ENCODE results near the gene ATRN. TPM values are rescaled to one million over a fixed set of nuclear protein-coding genes. Genes with fewer than 3 reads are reported as not detected.

ATRN gene
- total RNA-seq, 1 donor from 2014 or later: 50.2 TPM

DNA sequence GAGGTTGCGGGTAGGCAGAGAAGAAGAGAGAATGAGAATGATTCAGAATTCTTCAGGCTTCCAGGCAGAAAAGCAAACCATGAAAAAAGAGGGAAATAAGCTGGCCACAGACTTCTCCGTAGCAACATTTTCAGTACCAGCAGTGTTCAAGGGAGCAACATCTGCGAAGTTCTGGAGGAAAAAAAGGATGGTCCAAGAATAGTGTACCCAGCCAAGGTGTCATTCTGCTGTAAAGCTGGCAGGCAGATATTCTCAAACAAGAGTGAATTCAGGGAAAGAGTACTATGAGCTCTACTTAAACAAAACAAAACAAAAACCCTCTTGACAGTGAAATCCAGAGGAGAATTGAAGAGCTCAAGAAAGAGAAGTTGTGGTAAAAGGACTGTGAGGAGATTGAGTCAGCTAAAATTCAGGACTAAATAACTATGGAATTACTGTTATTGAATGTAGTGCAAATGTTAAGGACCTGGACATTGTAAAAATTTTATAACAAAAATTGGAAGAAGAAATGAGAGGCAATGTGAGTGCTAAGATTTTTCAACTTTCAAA lies 86.5 kb downstream of the ATRN start:
- Mint-ChIP-seq H3K9me3 (ENCODE audit: unreplicated experiment) (no peaks in the 10 kb centered on the region), H3K4me3 (ENCODE audit: unreplicated experiment) (no peak overlapping the region), H3K27ac (ENCODE audit: unreplicated experiment) (no peak overlapping the region), H3K36me3 (ENCODE audit: unreplicated experiment) (peaks cover 9% of the 10 kb centered on the region), H3K27me3 (ENCODE audit: unreplicated experiment) (no peaks in the 10 kb centered on the region), H3K4me1 (ENCODE audit: unreplicated experiment) (peaks cover 13% of the 10 kb centered on the region)
- TF ChIP-seq, protein P1, sequence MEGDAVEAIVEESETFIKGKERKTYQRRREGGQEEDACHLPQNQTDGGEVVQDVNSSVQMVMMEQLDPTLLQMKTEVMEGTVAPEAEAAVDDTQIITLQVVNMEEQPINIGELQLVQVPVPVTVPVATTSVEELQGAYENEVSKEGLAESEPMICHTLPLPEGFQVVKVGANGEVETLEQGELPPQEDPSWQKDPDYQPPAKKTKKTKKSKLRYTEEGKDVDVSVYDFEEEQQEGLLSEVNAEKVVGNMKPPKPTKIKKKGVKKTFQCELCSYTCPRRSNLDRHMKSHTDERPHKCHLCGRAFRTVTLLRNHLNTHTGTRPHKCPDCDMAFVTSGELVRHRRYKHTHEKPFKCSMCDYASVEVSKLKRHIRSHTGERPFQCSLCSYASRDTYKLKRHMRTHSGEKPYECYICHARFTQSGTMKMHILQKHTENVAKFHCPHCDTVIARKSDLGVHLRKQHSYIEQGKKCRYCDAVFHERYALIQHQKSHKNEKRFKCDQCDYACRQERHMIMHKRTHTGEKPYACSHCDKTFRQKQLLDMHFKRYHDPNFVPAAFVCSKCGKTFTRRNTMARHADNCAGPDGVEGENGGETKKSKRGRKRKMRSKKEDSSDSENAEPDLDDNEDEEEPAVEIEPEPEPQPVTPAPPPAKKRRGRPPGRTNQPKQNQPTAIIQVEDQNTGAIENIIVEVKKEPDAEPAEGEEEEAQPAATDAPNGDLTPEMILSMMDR (IDR thresholded peaks at IDR 0.05): no peak
- DNase-seq (ENCODE audit: extremely low spot score, unreplicated experiment): no peak

DNA sequence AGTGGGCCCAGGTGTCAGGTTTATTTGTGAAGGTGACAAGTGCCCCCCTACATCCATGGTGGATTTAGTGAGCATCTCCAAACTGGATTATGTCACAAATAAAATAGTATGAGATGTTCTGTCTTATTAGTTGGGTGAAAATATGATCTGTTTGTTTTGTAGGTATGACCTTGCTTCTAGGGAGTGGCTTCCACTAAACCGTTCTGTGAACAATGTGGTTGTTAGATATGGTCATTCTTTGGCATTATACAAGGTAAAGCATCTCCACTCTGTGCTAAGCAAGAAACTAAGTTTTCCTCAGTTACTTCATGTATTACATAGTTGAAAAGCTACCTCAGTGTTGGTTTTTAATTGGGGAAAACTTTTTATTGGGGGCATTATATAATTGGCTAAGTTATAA lies 88.4 kb downstream of the ATRN start:
- H3K36me3 Mint-ChIP-seq (ENCODE audit: unreplicated experiment): peaks cover 5% of the 10 kb centered on the region
- H3K27ac Mint-ChIP-seq (ENCODE audit: unreplicated experiment): no peak overlapping the region
- no peaks in the 10 kb centered on the region for H3K27me3 Mint-ChIP-seq (ENCODE audit: unreplicated experiment)
- DNase-seq (ENCODE audit: extremely low spot score, unreplicated experiment): no peak
- H3K4me3 Mint-ChIP-seq (ENCODE audit: unreplicated experiment): no peak overlapping the region
- H3K4me1 Mint-ChIP-seq (ENCODE audit: unreplicated experiment): peaks cover 13% of the 10 kb centered on the region
- TF ChIP-seq, protein P1 (IDR thresholded peaks at IDR 0.05): no peak
- H3K9me3 Mint-ChIP-seq (ENCODE audit: unreplicated experiment): no peaks in the 10 kb centered on the region

DNA sequence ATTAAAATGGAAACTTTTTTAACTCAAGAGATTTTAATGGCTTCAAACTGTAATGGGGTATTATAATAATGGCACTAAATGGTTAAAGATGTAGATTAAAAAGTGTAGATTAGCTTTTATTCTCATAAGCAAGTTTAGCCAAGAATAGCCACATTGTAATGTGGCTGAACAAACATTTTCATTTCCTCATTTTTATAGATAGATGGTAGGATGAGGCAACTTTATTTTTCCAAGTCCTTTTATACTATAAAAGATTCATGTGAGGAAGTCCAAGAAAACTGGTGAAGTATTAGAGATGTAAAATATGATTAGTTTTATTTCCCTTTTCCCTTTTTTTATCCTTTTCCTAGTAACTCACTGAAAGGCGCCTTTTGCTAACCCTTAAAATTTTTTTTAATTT lies 88.8 kb downstream of the ATRN start:
- no peak overlapping the region for H3K27ac Mint-ChIP-seq (ENCODE audit: unreplicated experiment)
- H3K4me3 Mint-ChIP-seq (ENCODE audit: unreplicated experiment): no peak overlapping the region
- H3K9me3 Mint-ChIP-seq (ENCODE audit: unreplicated experiment): no peaks in the 10 kb centered on the region
- peaks cover 13% of the 10 kb centered on the region for H3K4me1 Mint-ChIP-seq (ENCODE audit: unreplicated experiment)
- H3K27me3 Mint-ChIP-seq (ENCODE audit: unreplicated experiment): no peaks in the 10 kb centered on the region
- H3K36me3 Mint-ChIP-seq (ENCODE audit: unreplicated experiment): peaks cover 5% of the 10 kb centered on the region
- TF ChIP-seq, protein P1 (IDR thresholded peaks at IDR 0.05): no peak
- DNase-seq (ENCODE audit: extremely low spot score, unreplicated experiment): no peak

DNA sequence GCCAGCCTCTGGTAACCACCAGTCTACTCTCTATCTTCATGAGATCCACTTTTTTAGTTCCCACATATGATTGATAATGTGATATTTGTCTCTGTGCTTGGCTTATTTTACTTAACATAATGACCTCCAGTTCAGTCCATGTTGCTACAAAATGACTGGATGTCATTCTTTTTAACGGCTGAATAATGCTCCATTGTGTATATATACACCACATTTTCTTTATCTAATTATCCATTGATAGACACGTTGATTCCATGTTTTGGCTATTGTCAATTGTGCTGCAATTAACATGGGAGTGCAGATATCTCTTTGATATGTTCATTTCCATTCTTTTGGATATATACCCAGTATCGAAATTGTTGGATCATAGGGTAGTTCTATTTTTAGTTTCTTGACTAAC lies 89.3 kb downstream of the ATRN start:
- TF ChIP-seq, protein P1 (IDR thresholded peaks at IDR 0.05): no peak
- Mint-ChIP-seq H3K4me3 (ENCODE audit: unreplicated experiment) (no peak overlapping the region), H3K36me3 (ENCODE audit: unreplicated experiment) (peaks cover 5% of the 10 kb centered on the region), H3K27me3 (ENCODE audit: unreplicated experiment) (no peaks in the 10 kb centered on the region), H3K9me3 (ENCODE audit: unreplicated experiment) (no peaks in the 10 kb centered on the region), H3K27ac (ENCODE audit: unreplicated experiment) (no peak overlapping the region), H3K4me1 (ENCODE audit: unreplicated experiment) (peaks cover 13% of the 10 kb centered on the region)
- DNase-seq (ENCODE audit: extremely low spot score, unreplicated experiment): no peak

DNA sequence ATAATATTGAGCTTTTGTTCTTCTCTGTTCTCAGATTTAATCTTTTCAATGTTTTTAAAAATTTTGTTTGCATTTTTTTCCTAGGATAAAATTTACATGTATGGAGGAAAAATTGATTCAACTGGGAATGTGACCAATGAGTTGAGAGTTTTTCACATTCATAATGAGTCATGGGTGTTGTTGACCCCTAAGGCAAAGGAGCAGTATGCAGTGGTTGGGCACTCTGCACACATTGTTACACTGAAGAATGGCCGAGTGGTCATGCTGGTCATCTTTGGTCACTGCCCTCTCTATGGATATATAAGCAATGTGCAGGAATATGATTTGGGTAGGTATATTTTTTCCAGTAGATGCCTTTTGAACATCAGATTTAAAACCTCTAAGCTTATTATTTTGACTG lies 89.8 kb downstream of the ATRN start:
- no peak for DNase-seq (ENCODE audit: extremely low spot score, unreplicated experiment)
- H3K27ac Mint-ChIP-seq (ENCODE audit: unreplicated experiment): no peak overlapping the region
- no peaks in the 10 kb centered on the region for H3K27me3 Mint-ChIP-seq (ENCODE audit: unreplicated experiment)
- peaks cover 13% of the 10 kb centered on the region for H3K4me1 Mint-ChIP-seq (ENCODE audit: unreplicated experiment)
- H3K36me3 Mint-ChIP-seq (ENCODE audit: unreplicated experiment): peaks cover 2% of the 10 kb centered on the region
- TF ChIP-seq, protein P1 (IDR thresholded peaks at IDR 0.05): no peak
- no peak overlapping the region for H3K4me3 Mint-ChIP-seq (ENCODE audit: unreplicated experiment)
- no peaks in the 10 kb centered on the region for H3K9me3 Mint-ChIP-seq (ENCODE audit: unreplicated experiment)

Data from osteocyte (in vitro differentiated cells).